H1 (cell line): ENCODE measurements around the gene DEXI.

Source experiments
- CBX5 ChIP-seq: fragments of 300-800, 300-1000 bp; sonication (generic); IDR thresholded peaks from 2 replicates; pipeline ENCODE4 v1.7.1; 2016; ENCODE audit warnings: antibody characterized with exemption, low read length, low read depth
- CEBPB ChIP-seq: IDR thresholded peaks from 2 replicates; pipeline ENCODE4 v1.6.1; 2012; ENCODE audit warnings: low read depth, low read length
- CTCF ChIP-seq, 3 experiments: IDR thresholded peaks; 1 replicate in 2 of 3; 2 replicates in 1 of 3; pipeline versions ENCODE4 v1.5.1 to v1.6.1; 2011; ENCODE audit warnings: low read length in 3 of 3, mild to moderate bottlenecking in 3 of 3, inconsistent platforms in 2 of 3, low read depth in 1 of 3, moderate library complexity in 1 of 3; ENCODE audit not compliant: insufficient read depth in 1 of 3; ENCODE audit errors: control extremely low read depth in 1 of 3
- EP300 ChIP-seq, 2 experiments: IDR thresholded peaks; 1 replicate in 1 of 2; 2 replicates in 1 of 2; pipeline ENCODE4 v1.6.1; 2011 to 2012; ENCODE audit warnings: low read depth in 2 of 2, low read length in 2 of 2, mild to moderate bottlenecking in 2 of 2, borderline replicate concordance in 1 of 2, inconsistent platforms in 1 of 2, moderate library complexity in 1 of 2
- EZH2 ChIP-seq: fragments of 200-600 bp; sonication (generic); IDR thresholded peaks from 2 replicates; pipeline ENCODE4 v1.7.1; 2012; ENCODE audit warnings: low read depth, mild to moderate bottlenecking, moderate library complexity, low read length, inconsistent platforms; ENCODE audit not compliant: severe bottlenecking
- RFX5 ChIP-seq: IDR thresholded peaks from 2 replicates; pipeline ENCODE4 v1.6.1; 2011; ENCODE audit warnings: low read depth, low read length, improper control_type of control experiment, borderline replicate concordance
- SRF ChIP-seq: IDR thresholded peaks from 2 replicates; pipeline ENCODE4 v1.6.1; 2011; ENCODE audit warnings: mild to moderate bottlenecking, low read depth, low read length, moderate library complexity
- TBP ChIP-seq: IDR thresholded peaks from 2 replicates; pipeline ENCODE4 v1.6.1; 2011; ENCODE audit warnings: low read depth, low read length, improper control_type of control experiment
- TF ChIP-seq, protein P1 (sequence below): IDR thresholded peaks from 2 replicates; pipeline ENCODE4 v1.6.1; 2012; ENCODE audit warnings: low read length, inconsistent platforms

DNA sequence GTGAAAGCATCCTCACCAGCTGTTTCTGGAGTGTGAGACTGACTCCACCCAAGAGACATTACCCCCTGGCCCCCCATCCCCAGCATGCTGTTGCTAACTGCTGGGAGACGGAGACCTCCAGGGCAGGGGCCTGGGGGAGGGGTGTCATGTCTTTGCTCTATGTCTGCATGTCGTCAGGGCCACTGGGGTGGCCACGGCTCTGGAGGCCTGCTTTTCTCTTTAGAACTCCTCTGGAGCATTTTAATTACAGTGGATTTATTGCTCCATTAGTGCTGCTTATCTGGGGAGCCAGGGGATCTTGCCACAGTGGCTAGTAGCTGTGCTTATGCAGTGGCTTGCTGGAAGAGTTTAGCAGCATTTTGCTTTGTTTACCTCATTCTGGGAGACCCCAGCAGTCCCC, 34.4 kb upstream of the DEXI start:
- TF ChIP-seq CEBPB = no peak
- TF ChIP-seq, protein P1, sequence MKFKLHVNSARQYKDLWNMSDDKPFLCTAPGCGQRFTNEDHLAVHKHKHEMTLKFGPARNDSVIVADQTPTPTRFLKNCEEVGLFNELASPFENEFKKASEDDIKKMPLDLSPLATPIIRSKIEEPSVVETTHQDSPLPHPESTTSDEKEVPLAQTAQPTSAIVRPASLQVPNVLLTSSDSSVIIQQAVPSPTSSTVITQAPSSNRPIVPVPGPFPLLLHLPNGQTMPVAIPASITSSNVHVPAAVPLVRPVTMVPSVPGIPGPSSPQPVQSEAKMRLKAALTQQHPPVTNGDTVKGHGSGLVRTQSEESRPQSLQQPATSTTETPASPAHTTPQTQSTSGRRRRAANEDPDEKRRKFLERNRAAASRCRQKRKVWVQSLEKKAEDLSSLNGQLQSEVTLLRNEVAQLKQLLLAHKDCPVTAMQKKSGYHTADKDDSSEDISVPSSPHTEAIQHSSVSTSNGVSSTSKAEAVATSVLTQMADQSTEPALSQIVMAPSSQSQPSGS = no peak
- no peak for TF ChIP-seq EZH2
- TF ChIP-seq SRF = no peak
- TF ChIP-seq TBP = no peak
- no peak for TF ChIP-seq EP300 (IDR thresholded peaks at IDR 0.05; ENCODE audit: borderline replicate concordance in 1 of 2, low read depth in 2 of 2, low read length in 2 of 2)
- TF ChIP-seq RFX5 = no peak
- TF ChIP-seq CBX5 = no peak
- TF ChIP-seq CTCF (IDR thresholded peaks at IDR 0.05; ENCODE audit: control extremely low read depth in 1 of 3, insufficient read depth in 1 of 3, low read depth in 1 of 3, low read length in 3 of 3) = no peak
